Iris pigment epithelial cell (primary cell): Measurements from ENCODE around the gene STAB1.

Experiments used
- DNase-seq: peaks from one replicate; pipeline ENCODE4 v3.0.0-alpha.2; 2011; ENCODE audit warnings: low read depth

STAB1 gene, protein sequence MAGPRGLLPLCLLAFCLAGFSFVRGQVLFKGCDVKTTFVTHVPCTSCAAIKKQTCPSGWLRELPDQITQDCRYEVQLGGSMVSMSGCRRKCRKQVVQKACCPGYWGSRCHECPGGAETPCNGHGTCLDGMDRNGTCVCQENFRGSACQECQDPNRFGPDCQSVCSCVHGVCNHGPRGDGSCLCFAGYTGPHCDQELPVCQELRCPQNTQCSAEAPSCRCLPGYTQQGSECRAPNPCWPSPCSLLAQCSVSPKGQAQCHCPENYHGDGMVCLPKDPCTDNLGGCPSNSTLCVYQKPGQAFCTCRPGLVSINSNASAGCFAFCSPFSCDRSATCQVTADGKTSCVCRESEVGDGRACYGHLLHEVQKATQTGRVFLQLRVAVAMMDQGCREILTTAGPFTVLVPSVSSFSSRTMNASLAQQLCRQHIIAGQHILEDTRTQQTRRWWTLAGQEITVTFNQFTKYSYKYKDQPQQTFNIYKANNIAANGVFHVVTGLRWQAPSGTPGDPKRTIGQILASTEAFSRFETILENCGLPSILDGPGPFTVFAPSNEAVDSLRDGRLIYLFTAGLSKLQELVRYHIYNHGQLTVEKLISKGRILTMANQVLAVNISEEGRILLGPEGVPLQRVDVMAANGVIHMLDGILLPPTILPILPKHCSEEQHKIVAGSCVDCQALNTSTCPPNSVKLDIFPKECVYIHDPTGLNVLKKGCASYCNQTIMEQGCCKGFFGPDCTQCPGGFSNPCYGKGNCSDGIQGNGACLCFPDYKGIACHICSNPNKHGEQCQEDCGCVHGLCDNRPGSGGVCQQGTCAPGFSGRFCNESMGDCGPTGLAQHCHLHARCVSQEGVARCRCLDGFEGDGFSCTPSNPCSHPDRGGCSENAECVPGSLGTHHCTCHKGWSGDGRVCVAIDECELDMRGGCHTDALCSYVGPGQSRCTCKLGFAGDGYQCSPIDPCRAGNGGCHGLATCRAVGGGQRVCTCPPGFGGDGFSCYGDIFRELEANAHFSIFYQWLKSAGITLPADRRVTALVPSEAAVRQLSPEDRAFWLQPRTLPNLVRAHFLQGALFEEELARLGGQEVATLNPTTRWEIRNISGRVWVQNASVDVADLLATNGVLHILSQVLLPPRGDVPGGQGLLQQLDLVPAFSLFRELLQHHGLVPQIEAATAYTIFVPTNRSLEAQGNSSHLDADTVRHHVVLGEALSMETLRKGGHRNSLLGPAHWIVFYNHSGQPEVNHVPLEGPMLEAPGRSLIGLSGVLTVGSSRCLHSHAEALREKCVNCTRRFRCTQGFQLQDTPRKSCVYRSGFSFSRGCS (N-terminal part only)

DNA sequence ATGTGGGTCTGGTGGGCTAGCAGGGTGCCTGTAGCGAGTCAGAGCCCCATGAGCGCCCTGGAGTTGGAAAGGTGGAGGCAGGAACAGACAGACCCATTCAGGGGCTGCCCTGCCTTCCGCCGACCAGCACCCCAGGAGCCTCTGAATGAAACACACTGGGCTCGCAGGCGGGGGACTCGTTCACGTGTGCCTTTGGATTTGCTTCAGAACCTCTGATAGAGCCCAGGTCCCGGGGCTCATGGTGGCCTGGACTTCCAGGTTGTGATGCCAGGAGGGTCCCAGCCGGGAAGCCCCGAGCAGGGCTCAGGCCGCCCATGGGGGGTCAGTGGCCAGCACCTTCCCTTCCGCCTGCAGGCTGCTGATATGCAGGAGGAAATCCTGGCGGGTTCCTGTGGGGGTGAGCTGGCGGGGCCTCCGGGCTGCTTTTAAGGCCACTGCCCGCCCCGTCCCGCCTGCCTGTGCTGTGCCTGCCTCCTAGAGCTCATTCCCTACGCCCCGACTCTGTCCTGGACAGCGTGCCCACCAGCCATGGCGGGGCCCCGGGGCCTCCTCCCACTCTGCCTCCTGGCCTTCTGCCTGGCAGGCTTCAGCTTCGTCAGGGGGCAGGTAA lies at the start of gene STAB1:
STAB1 (plus strand) TSS at position 453 of the 610 bp plus-strand sequence; CDS start at position 529, 76 bp downstream.
- DNase-seq = peak; percentile 21

GRCh38 chr3:52446042-52446441 lies 49.1 kb upstream of the STAB1 start:
- no peak for DNase-seq

- peak; percentile 31 for DNase-seq
Observed at GRCh38 chr3:52446631-52447511, 48.3 kb upstream of the STAB1 start.

DNA sequence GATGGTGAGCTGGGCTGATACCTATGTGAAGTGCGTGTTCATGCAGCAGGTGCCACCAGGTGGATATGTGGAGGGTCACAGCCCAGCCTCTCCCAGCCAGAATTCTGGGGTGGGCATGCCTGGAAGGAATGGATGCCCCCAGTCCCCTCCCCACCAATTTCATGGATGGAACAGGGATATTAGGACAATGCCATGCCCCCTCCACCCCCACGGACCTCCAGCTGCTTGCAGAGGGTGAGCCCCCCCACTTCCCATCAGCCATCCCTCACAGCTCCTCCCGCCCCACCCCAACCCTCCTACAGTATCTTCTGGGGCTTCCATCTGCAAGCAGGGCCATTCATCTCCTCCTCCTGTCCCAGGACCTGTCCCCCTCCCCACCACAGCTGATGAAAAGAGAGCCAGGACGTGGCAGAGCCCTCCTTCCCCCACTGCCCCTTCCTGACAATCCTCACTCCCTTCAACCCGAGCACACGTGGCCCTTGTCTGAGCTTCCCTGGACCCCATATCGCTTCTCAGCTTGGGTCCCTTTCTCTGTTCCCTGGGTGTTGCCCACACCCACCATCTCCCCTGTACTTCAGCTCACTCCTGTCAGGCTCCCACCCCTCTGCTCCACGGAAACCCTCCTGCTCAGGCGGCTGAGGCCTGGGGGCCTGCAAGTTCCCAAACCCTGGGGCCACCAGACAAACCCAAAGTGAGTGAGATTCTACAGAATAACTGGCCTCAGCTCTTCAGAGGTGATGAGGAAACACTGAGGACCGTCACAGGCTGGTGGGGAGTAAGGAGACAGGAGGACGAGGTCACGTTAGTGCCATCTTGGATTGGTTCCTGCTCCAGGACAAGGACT lies 47.4 kb upstream of the STAB1 start:
- no peak for DNase-seq

DNA sequence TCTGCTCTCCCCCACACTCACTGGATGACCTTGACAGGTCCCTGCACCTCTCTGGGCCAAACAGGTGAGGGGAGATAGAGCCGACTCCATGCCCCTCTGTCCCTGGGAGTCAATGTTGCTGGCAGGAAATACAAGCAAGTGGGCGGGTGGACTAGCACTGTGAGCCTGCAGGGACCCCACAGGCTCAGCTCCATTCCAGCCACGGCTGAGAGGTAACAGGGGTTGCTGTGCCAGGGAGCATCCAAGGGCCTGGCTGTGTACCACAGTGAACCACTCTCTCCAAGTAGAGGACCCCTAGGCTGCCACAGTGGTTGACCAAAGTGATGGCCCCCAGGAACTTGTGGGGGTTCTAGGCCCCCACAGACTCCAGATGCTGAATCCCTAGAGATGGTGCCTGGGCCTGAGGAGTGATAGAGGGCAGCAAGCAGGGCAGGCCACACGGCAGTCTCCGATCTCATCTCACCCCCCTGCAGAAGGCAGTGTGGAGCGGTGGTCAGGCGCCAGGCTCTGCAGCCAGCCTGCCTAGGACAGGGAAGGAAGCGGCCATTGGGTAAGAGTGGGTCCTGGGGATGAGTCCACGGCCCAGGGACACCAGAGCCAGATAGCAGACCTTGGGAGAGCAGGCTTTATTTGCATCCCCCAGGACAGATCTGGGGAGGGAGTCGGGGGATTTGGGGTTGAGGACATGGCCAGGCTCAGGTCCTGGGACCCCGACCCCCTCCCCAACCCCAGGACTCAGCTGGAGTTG lies 44.5 kb upstream of the STAB1 start:
- no peak for DNase-seq

DNA sequence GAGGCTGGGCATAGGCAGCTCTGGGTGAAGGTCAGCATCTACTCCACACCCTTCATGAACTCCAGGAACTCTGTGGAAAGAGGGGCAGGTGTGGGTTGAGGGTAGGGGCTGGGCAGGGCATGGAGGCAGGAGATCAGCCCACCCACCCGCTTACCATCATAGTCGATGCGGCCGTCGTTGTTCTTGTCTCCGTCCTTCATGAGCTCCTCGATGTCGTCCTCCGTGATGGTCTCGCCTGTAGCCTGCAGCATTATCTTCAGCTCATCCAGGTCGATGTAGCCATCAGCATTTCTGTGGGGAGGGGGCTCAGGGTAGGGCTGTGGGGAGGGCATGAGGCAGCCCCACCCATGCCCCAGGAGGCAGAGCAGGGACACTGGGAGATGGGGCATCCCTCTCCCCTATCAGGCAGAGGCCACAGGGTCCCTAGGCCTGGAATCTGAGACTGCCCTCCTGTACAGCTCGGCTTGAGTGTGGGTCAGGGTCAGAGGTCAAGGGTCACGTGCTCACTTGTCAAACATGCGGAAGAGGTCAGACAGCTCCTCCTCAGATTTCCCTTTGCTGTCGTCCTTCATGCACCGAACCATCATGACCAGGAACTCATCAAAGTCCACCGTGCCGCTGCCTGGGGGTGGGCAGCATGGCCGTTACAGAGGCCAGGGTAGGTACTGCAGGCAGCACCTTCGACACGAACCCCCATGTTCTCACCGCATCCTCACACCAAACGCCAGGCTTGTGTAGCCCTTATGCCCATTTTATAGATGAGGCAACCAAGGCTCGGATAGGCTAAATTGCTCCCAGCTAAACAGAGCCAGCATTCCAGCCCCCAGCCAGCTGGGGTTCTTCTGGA lies 43.7 kb upstream of the STAB1 start:
- no peak for DNase-seq

GRCh38 chr3:52452126-52452525 lies 43.0 kb upstream of the STAB1 start:
- DNase-seq = no peak

- no peak for DNase-seq
Observed at GRCh38 chr3:52452570-52453221, 42.4 kb upstream of the STAB1 start.

DNA sequence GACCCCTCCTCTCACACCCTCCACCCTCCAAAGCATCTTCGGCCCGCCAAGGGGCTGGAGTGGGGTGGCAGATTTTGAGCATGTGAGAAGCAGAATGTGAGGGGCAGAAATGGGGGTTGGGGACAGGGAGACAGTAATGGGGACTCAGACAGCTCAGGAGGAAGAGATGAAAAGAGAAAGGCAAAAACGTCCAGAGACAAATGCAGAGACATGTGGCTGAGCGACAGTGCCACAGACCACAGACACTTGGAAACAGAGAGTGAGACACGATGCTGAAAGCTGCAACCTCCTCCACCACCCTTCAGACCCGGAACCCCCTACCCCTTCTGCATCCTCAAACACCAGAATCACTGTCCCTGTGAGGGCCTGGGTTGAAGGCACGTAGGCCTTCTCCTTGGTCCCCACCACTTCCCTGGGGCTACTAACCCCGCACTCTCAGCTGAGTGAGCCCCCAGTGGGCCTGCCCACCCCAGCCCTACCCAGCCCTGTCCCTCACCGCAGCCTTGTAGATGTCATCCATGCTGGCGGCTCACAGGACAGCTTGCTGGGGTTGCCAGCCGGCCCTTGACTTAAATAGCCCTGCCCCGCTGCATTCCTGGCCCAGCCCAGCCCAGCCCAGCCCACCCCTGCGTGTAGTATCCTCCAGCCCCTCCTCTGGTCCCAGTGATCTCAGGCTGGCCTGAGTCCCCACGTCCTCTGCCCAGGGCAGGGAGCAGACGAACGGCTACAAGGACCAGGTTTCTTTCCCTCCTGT lies 41.5 kb upstream of the STAB1 start, which contains the start of gene TNNC1:
TNNC1 (minus strand) TSS at position 546 of the 754 bp plus-strand sequence; CDS start at position 520, 26 bp downstream.
- no peak for DNase-seq

GRCh38 chr3:52454250-52454937 lies 40.7 kb upstream of the STAB1 start:
- no peak for DNase-seq

DNA sequence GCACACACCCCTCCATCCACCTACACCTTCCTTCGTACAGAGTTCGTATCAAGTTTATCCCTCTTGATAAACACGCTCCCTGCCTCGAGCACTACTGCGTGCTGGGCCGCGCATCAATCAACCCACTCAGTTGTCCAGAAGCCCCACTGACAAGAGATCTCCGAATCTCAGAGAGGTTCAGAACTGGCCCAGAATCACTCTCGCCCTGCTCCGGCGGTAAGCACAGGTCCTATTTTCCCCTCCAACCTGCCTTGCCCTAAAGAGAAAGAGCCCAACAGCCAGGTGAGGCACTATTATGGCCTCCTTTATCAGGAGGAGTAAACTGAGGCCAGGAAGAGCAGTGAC lies 40.2 kb upstream of the STAB1 start:
- DNase-seq = no peak

GRCh38 chr3:52455283-52456168 lies 39.6 kb upstream of the STAB1 start, which contains the start of gene NISCH:
NISCH (plus strand) TSS chr3:52455604; CDS start chr3:52455642, 38 bp downstream.
- DNase-seq = peak; percentile 71

GRCh38 chr3:52456169-52456799 lies 38.9 kb upstream of the STAB1 start:
- DNase-seq = peak; percentile 18

- no peak for DNase-seq
Observed at GRCh38 chr3:52456800-52457183, 38.3 kb upstream of the STAB1 start.
